Upper lobe of right lung (tissue), 1 donor: ENCODE data around the gene SULT1A3. TPM values are rescaled to one million over a fixed set of nuclear protein-coding genes. Genes with fewer than 3 reads are reported as not detected.
A peak's percentile ranks its signal among the peaks of the same experiment; 100 is the strongest.
"Not testable (repeated sequence)": the region's sequence is repeated elsewhere in the genome, so short reads cannot be mapped to it uniquely, and the experiment has no call there.

Experiments
- ATAC-seq: fragments of 200-7000 bp; cut with Tn5 transposase; one replicate; pipeline ENCODE4 v1.9.1; 2020; ENCODE audit warnings: mild to moderate bottlenecking, moderate library complexity
- DNase-seq: peaks from one replicate; pipeline ENCODE4 v3.0.0-alpha.2; 2020
- H3K27ac ChIP-seq: fragments of 200-600 bp; one replicate; pipeline ENCODE4 v1.8.0; 2022
- H3K27me3 ChIP-seq: fragments of 200-600 bp; one replicate; pipeline ENCODE4 v1.8.0; 2022; ENCODE audit warnings: mild to moderate bottlenecking
- H3K36me3 ChIP-seq: fragments of 200-600 bp; one replicate; pipeline ENCODE4 v1.8.0; 2022
- H3K4me1 ChIP-seq: fragments of 200-600 bp; one replicate; pipeline ENCODE4 v1.8.0; 2022
- H3K4me3 ChIP-seq: fragments of 200-600 bp; one replicate; pipeline ENCODE4 v1.8.0; 2022; ENCODE audit warnings: mild to moderate bottlenecking
- H3K9me3 ChIP-seq: fragments of 200-600 bp; one replicate; pipeline ENCODE4 v1.8.0; 2022
- intact Hi-C: fragments of 100-400 bp; cut with DNase I; formaldehyde crosslinking; loops from one replicate; pipeline ENCODE4 v1.11.0; 2022
- total RNA-seq: library from RNA; stranded (reverse); fragmentation: NEBNext Ultra II Directional; extraction: Animal tissue kit (Norgen Biotek cat#: 25700); gene quantifications from one replicate; pipeline ENCODE4 v1.2.1, GENCODE V29; 2021
- TF ChIP-seq, protein P1 (sequence below): fragments of 200-600 bp; IDR thresholded peaks from one replicate; pipeline ENCODE4 v1.8.0; 2022; ENCODE audit warnings: antibody characterized with exemption
- donor health status: DM: no; HTN: yes; CAD: no; lungs with severe emphysema.

SULT1A3 gene
- total RNA-seq, 1 donor from 2014 or later = 10.6 TPM

DNA sequence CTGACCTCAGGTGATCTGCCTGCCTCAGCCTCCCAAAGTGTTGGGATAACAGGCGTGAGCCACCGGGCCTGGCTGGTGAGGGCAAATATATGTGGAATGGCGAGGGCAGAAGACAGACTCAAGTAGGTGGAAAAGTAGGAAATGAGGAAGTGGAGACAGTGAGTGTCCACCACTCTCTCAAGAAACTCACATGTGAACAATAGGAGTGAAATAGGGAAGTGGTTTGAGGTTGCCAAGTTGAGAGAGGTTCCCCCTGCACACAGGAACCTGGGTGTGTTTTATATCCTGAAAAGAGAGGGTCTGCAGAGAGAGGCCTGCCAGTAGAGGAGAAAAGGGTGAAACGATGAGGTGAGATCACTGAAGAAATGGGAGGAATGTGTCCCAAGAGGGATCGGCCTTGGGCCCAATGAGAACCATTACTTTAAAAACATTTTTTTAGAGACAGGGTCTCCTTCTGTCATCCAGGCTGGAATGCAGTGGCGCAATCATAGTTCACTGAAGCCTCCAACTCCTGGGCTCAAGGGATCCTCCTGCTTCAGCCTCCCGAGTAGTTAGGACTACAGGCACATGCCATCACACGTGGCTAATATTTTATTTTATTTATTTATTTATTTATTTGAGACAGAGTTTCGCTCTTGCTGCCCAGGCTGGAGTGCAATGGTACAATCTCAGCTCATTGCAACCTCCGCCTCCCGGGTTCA lies 32.7 kb upstream of the SULT1A3 start:
- Histone ChIP-seq H3K9me3 (no peaks in the 10 kb centered on the region), H3K27me3 (no peaks in the 10 kb centered on the region), H3K4me1 (no peaks in the 10 kb centered on the region), H3K27ac (no peak overlapping the region), H3K36me3 (no peaks in the 10 kb centered on the region), H3K4me3 (no peak overlapping the region)
- TF ChIP-seq, protein P1, sequence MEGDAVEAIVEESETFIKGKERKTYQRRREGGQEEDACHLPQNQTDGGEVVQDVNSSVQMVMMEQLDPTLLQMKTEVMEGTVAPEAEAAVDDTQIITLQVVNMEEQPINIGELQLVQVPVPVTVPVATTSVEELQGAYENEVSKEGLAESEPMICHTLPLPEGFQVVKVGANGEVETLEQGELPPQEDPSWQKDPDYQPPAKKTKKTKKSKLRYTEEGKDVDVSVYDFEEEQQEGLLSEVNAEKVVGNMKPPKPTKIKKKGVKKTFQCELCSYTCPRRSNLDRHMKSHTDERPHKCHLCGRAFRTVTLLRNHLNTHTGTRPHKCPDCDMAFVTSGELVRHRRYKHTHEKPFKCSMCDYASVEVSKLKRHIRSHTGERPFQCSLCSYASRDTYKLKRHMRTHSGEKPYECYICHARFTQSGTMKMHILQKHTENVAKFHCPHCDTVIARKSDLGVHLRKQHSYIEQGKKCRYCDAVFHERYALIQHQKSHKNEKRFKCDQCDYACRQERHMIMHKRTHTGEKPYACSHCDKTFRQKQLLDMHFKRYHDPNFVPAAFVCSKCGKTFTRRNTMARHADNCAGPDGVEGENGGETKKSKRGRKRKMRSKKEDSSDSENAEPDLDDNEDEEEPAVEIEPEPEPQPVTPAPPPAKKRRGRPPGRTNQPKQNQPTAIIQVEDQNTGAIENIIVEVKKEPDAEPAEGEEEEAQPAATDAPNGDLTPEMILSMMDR = no peak
- ATAC-seq (peak; percentile 94), DNase-seq (no peak)
- intact Hi-C loops = no loop called here

DNA sequence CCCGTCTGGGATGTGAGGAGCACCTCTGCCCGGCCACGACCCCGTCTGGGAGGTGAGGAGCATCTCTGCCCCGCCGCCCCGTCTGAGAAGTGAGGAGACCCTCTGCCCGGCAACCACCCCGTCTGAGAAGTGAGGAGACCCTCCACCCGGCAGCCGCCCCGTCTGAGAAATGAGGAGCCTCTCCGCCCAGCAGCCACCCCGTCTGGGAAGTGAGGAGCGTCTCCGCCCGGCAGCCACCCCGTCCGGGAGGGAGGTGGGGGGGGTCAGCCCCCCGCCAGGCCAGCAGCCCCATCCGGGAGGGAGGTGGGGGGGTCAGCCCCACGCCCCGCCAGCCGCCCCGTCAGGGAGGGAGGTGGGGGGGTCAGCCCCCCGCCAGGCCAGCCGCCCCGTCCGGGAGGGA lies 30.3 kb upstream of the SULT1A3 start:
- H3K4me1 ChIP-seq, H3K9me3 ChIP-seq, DNase-seq, ATAC-seq, intact Hi-C loops, H3K27ac ChIP-seq, H3K36me3 ChIP-seq, H3K27me3 ChIP-seq, H3K4me3 ChIP-seq: not testable (repeated sequence)

DNA sequence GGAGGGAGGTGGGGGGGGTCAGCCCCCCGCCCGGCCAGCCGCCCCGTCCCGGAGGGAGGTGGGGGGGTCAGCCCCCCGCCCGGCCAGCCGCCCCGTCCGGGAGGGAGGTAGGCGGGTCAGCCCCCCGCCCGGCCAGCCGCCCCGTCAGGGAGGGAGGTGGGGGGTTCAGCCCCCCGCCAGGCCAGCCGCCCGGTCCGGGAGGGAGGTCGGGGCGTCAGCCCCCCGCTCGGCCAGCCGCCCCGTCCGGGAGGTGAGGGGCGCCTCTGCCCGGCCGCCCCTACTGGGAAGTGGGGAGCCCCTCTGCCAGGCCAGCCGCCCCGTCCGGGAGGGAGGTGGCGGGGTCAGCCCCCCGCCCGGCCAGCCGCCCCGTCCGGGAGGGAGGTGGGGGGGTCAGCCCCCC lies 29.6 kb upstream of the SULT1A3 start:
- H3K9me3 ChIP-seq, H3K27ac ChIP-seq, H3K4me3 ChIP-seq, H3K27me3 ChIP-seq, ATAC-seq, DNase-seq, H3K36me3 ChIP-seq, H3K4me1 ChIP-seq, intact Hi-C loops: not testable (repeated sequence)

DNA sequence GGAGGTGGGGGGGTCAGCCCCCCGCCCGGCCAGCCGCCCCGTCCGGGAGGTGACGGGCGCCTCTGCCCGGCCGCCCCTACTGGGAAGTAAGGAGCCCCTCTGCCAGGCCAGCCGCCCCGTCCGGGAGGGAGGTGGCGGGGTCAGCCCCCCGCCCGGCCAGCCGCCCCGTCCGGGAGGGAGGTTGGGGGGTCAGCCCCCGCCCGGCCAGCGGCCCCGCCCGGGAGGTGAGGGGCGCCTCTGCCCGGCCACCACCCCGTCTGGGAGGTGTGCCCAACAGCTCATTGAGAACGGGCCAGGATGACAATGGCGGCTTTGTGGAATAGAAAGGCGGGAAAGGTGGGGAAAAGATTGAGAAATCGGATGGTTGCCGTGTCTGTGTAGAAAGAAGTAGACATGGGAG lies 28.9 kb upstream of the SULT1A3 start:
- intact Hi-C loops, H3K36me3 ChIP-seq, H3K27me3 ChIP-seq, H3K9me3 ChIP-seq, H3K4me1 ChIP-seq, DNase-seq, H3K27ac ChIP-seq, ATAC-seq, H3K4me3 ChIP-seq: not testable (repeated sequence)

DNA sequence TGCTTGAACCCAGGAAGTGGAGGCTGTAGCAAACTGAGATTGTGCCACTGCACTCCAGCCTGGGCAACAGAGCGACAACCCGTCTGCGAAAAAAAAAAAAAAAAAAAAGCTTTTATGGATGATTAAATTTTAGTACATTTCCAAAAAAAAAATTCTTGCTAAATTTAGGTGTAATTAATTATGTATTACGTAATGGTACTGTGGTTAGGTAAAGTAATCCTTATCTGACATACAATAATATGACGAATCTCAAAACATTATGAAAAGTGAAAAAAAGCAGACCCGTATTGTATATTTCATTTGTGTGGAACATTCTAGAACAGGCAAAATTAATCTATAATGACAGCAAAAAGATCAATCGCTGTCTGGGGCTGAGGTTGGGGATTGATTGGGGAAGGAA lies 26.0 kb upstream of the SULT1A3 start:
- Histone ChIP-seq H3K27me3 (no peaks in the 10 kb centered on the region), H3K36me3 (no peaks in the 10 kb centered on the region), H3K4me3 (no peak overlapping the region), H3K27ac (no peak overlapping the region), H3K9me3 (no peaks in the 10 kb centered on the region), H3K4me1 (no peaks in the 10 kb centered on the region)
- ATAC-seq (no peak), DNase-seq (no peak)
- intact Hi-C loops = no loop called here
- TF ChIP-seq, protein P1 = no peak

DNA sequence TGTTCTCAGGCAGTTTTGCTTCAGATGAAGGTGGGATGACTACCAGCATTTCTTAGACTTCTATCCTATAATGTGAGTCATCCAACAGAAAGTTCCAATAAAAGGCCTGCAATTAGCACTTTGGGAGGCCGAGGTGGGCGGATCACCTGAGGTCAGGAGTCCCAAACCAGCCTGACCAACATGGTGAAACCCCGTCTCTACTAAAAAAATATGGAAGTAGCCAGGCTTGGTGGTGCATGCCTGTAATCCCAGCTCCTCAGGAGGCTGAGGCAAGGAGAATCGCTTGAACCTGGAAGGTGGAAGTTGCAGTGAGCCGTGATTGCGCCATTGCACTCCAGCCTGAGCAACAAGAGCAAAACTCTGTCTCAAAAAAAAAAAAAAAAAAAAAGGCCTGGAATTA lies 22.2 kb upstream of the SULT1A3 start:
- ATAC-seq, H3K9me3 ChIP-seq, H3K4me1 ChIP-seq, H3K4me3 ChIP-seq, H3K36me3 ChIP-seq, intact Hi-C loops, H3K27me3 ChIP-seq, H3K27ac ChIP-seq: not testable (repeated sequence)
- peak; percentile 66 for DNase-seq

DNA sequence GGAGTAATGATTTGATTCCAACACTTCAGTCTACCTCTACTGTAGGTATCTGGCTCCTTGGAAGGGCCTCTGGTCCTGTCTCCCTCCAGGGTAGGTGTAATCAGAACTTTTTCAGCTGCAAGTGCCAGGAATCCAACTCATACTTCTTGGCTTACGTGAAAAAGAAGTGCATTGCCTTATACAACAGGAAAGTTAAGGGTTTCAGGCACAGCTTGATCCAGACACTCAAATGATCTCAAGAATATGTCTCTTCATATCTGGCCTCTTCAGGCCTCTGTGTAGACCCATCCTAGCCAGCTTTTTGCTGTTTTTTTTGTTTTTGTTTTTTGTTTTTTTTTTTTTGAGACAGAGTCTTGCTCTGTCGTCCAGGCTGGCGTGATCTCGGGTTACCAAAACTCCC lies 19.9 kb upstream of the SULT1A3 start:
- ATAC-seq = no peak
- Histone ChIP-seq H3K27me3 (no peaks in the 10 kb centered on the region), H3K4me1 (peaks cover 4% of the 10 kb centered on the region)

More for the DNA sequence above, 19.9 kb upstream of the SULT1A3 start:
- no peak for DNase-seq
- Histone ChIP-seq H3K4me3 (no peak overlapping the region), H3K27ac (no peak overlapping the region), H3K36me3 (no peaks in the 10 kb centered on the region), H3K9me3 (no peaks in the 10 kb centered on the region)
- TF ChIP-seq, protein P1 = no peak
- intact Hi-C loops = no loop called here
